Upper lobe of left lung (tissue), 6 donors: Measurements from ENCODE around the gene MYOCD. TPM values are rescaled to one million over a fixed set of nuclear protein-coding genes. Genes with fewer than 3 reads are reported as not detected.

ENCODE experiments used
- ATAC-seq, 2 donors: fragments of 200-7000 bp; cut with Tn5 transposase; one replicate each; pipeline ENCODE4 v1.9.1; 2022; ENCODE audit warnings: mild to moderate bottlenecking in 2 of 2, moderate library complexity in 2 of 2; ENCODE audit not compliant: low FRiP score in 2 of 2
- DNase-seq, 2 donors: peaks; one replicate each; pipeline ENCODE4 v3.0.0-alpha.2; 2019 to 2020
- H3K27ac ChIP-seq, 4 donors: fragments of 200-600 bp; sonication (generic); one replicate each; pipeline ENCODE4 v1.5.1; 2016 to 2019
- H3K27me3 ChIP-seq, 4 donors: fragments of 200-600 bp; sonication (generic); one replicate each; pipeline ENCODE4 v1.5.1; 2017 to 2019
- H3K36me3 ChIP-seq, 4 donors: fragments of 200-600 bp; sonication (generic); one replicate each; pipeline ENCODE4 v1.5.1; 2016 to 2019
- H3K4me1 ChIP-seq, 4 donors: fragments of 200-600 bp; sonication (generic); one replicate each; pipeline ENCODE4 v1.5.1; 2018 to 2019
- H3K4me3 ChIP-seq, 4 donors: fragments of 200-600 bp; sonication (generic); one replicate each; pipeline ENCODE4 v1.5.1; 2017 to 2019; ENCODE audit warnings: mild to moderate bottlenecking in 2 of 4, moderate library complexity in 1 of 4
- H3K9me3 ChIP-seq, 4 donors: fragments of 200-600 bp; sonication (generic); one replicate each; pipeline ENCODE4 v1.5.1; 2018 to 2019
- EP300 ChIP-seq, 4 donors: sonication (generic); formaldehyde crosslinking; IDR thresholded peaks; one replicate each; pipeline ENCODE4 v1.5.1; 2017; ENCODE audit warnings: antibody characterized with exemption in 4 of 4, control low read depth in 2 of 4
- POLR2A ChIP-seq, 4 donors: fragments of 450-650 bp; IDR thresholded peaks; one replicate each; pipeline ENCODE4 v1.5.1; 2016 to 2017; ENCODE audit warnings: antibody characterized with exemption in 4 of 4, mild to moderate bottlenecking in 2 of 4
- POLR2AphosphoS5 ChIP-seq, 2 donors: sonication (generic); formaldehyde crosslinking; IDR thresholded peaks; one replicate each; pipeline ENCODE4 v1.5.1; 2017; ENCODE audit warnings: antibody characterized with exemption in 2 of 2
- WGBS, 2 donors: methylation state at CpG; one replicate each; pipeline ENCODE4 v1.1.5; 2017 to 2018; 5-methylcytosine and 5-hydroxymethylcytosine counted together
- total RNA-seq, 6 donors: library from RNA; depleted of rRNA in 4 of 6; stranded (reverse); fragments of >200 nt in 4 of 6; gene quantifications; one replicate each; pipeline versions ENCODE4 v1.1.0 to v1.2.1, GENCODE V29; 2016 to 2021
- TF ChIP-seq, protein P1 (sequence below), 6 experiments: fragments of 450-650 bp in 4 of 6; fragments of 200-600 bp in 2 of 6; sonication (generic) in 2 of 6; IDR thresholded peaks; one replicate each; pipeline ENCODE4 v1.5.1; 2016 to 2019; ENCODE audit warnings: antibody characterized with exemption in 6 of 6
- donor health status: DM: no; HTN: no; CAD: no; lungs with moderate emphysema.
- donor health status: DM: no; HTN: yes; CAD: no; lungs with severe emphysema.

Gene MYOCD
- total RNA-seq, 6 donors from 2014 or later: 0.89 to 5.2 (median 1.6) TPM

DNA sequence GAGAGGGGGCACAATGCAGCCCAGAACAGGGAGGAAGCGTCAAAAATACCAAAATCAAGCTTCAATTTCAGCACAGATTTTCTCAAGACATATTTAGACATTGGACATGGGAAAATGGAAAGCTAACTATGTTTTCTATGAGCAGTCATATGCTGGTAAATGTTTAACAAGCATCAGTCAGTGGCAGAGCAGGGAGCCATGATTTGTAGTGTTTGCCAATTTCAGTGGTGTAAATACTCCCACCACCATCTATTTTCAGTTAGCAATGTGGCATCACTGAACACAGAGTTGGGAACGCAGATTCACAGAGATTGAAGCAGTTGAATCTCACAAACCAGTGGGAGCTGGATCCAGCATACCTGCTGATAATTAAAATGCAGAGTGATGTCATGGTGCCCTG is 24.6 kb upstream of the MYOCD start:
- TF ChIP-seq POLR2AphosphoS5 (IDR thresholded peaks at IDR 0.05) (no peak), EP300 (IDR thresholded peaks at IDR 0.05) (no peak), POLR2A (IDR thresholded peaks at IDR 0.05) (no peak)
- TF ChIP-seq, protein P1, sequence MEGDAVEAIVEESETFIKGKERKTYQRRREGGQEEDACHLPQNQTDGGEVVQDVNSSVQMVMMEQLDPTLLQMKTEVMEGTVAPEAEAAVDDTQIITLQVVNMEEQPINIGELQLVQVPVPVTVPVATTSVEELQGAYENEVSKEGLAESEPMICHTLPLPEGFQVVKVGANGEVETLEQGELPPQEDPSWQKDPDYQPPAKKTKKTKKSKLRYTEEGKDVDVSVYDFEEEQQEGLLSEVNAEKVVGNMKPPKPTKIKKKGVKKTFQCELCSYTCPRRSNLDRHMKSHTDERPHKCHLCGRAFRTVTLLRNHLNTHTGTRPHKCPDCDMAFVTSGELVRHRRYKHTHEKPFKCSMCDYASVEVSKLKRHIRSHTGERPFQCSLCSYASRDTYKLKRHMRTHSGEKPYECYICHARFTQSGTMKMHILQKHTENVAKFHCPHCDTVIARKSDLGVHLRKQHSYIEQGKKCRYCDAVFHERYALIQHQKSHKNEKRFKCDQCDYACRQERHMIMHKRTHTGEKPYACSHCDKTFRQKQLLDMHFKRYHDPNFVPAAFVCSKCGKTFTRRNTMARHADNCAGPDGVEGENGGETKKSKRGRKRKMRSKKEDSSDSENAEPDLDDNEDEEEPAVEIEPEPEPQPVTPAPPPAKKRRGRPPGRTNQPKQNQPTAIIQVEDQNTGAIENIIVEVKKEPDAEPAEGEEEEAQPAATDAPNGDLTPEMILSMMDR (IDR thresholded peaks at IDR 0.05): no peak
- DNase-seq: no peak
- WGBS, 2 donors: 83 to 97% methylated on average over 2 of the region's 2 CpGs
- Histone ChIP-seq H3K27ac (no peak overlapping the region), H3K9me3 (no peaks in the 10 kb centered on the region), H3K4me1 (no peaks in the 10 kb centered on the region), H3K27me3 (no peaks in the 10 kb centered on the region), H3K4me3 (no peak overlapping the region), H3K36me3 (no peaks in the 10 kb centered on the region)
- ATAC-seq: no peak

DNA sequence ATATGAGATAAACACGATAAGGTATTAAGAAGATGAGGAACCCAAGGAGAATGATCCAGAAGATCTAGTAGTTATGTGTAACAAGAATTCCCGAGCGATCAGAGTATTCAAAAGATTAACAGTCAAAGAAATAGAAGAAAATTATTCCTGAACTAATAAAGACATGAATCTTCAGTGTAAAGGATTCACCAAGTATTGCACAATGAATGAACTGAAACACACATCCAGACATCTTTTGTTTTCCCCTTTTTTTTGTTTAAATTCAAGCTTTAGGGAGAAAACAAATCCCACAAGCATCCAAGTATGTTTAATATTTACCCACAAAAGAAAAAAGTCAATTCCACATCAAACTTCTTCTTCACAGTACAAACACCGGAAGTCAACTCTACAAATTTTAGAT is 23.7 kb upstream of the MYOCD start:
- Histone ChIP-seq H3K4me1 (no peaks in the 10 kb centered on the region), H3K4me3 (no peak overlapping the region), H3K9me3 (no peaks in the 10 kb centered on the region), H3K36me3 (no peaks in the 10 kb centered on the region), H3K27me3 (no peaks in the 10 kb centered on the region), H3K27ac (no peak overlapping the region)
- no peak for DNase-seq
- ATAC-seq: no peak
- no peak for TF ChIP-seq POLR2AphosphoS5 (IDR thresholded peaks at IDR 0.05)
- TF ChIP-seq EP300 (IDR thresholded peaks at IDR 0.05): no peak
- TF ChIP-seq, protein P1 (IDR thresholded peaks at IDR 0.05): no peak
- no peak for TF ChIP-seq POLR2A (IDR thresholded peaks at IDR 0.05)
- 73 to 75% methylated on average over 4 of the region's 4 CpGs for WGBS, 2 donors

DNA sequence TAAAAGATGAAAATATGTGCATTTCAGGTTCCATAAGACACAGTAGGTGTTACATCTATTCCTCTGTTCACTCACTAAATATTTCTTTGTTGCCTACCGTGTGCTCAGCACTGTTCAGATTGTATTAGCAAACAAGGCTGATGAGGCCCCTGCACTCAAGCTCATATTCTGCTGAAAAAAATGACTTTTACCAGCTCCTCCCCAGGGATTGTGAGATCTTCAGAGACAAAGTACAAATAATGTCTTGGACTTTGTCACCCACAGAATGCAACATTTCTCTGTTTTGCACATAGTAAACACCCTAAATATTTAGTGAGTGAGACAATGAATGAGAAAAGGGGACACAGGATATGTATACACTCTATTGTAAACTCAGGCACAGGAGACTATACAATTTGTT is 21.9 kb upstream of the MYOCD start:
- Histone ChIP-seq H3K27me3 (no peaks in the 10 kb centered on the region), H3K4me3 (no peak overlapping the region), H3K9me3 (no peaks in the 10 kb centered on the region), H3K27ac (no peak overlapping the region), H3K36me3 (no peaks in the 10 kb centered on the region), H3K4me1 (no peaks in the 10 kb centered on the region)
- ATAC-seq: no peak
- TF ChIP-seq POLR2AphosphoS5 (IDR thresholded peaks at IDR 0.05) (no peak), EP300 (IDR thresholded peaks at IDR 0.05) (no peak), POLR2A (IDR thresholded peaks at IDR 0.05) (no peak)
- TF ChIP-seq, protein P1 (IDR thresholded peaks at IDR 0.05): no peak
- WGBS, 2 donors: 60 to 65% methylated on average over 1 of the region's 1 CpG
- DNase-seq: no peak

DNA sequence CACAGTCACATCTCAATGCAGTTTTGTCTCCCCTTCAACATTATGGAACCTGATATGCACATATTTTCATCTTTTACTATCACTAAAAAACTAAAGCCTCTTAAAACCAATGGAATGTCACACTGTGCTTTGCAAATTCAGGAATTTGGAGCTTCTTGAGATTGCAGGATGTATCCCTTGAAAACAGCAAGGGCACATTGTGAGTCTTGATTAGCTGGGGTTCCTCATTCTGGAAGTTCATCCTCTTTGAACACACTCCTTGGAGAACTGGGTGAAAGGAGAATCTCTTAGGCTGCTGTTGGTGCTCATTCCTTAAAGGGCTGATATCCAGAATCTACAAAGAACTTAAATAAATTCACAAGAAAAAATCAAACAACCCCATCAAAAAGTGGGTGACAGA is 21.1 kb upstream of the MYOCD start:
- H3K9me3 ChIP-seq: no peaks in the 10 kb centered on the region
- no peak for ATAC-seq
- H3K27me3 ChIP-seq: no peaks in the 10 kb centered on the region
- TF ChIP-seq POLR2A (IDR thresholded peaks at IDR 0.05): no peak
- TF ChIP-seq, protein P1 (IDR thresholded peaks at IDR 0.05): no peak
- no peak for TF ChIP-seq POLR2AphosphoS5 (IDR thresholded peaks at IDR 0.05)
- no peak for TF ChIP-seq EP300 (IDR thresholded peaks at IDR 0.05)
- no peak overlapping the region for H3K27ac ChIP-seq
- no peaks in the 10 kb centered on the region for H3K36me3 ChIP-seq
- no peak overlapping the region for H3K4me3 ChIP-seq
- H3K4me1 ChIP-seq: no peaks in the 10 kb centered on the region
- no peak for DNase-seq

DNA sequence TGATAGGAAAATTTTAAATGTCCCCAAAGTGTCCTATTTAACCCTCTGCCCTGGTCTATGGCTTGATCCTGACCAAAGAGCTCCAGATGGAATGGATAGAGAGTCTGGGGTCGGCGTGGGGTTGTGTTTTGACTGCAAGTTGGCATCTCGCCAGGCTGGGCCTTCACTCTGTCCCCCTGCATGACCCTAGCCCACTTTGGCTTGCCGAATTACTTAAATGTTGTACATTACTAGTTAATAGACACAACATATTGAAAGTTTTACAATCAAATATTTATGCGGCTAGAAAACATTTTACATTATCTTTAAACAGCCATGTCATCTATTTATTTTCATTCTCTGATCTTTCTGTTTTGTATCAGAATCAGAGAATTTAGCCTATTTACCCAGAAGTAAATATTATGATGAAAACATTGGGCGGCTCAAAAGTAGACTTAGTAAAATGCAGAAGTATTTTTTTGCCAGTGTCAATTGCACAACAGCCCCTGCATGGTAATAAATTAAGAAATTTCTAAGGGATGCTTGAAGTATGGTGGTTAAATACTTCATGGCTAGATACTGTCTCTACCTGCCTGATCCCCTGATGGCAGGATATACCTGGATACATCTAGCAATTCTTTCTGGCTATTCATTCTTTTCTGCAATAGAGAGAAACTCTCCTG is 18.8 kb upstream of the MYOCD start:
- Histone ChIP-seq H3K4me1 (no peaks in the 10 kb centered on the region), H3K36me3 (no peaks in the 10 kb centered on the region), H3K4me3 (no peak overlapping the region), H3K27ac (no peak overlapping the region), H3K9me3 (no peaks in the 10 kb centered on the region), H3K27me3 (no peaks in the 10 kb centered on the region)
- ATAC-seq (no peak), DNase-seq (no peak)
- 67 to 68% methylated on average over 6 of the region's 6 CpGs for WGBS, 2 donors
- TF ChIP-seq POLR2A (IDR thresholded peaks at IDR 0.05): no peak
- TF ChIP-seq, protein P1 (IDR thresholded peaks at IDR 0.05): no peak
- no peak for TF ChIP-seq POLR2AphosphoS5 (IDR thresholded peaks at IDR 0.05)
- TF ChIP-seq EP300 (IDR thresholded peaks at IDR 0.05): no peak
